NCI-H510A treated with DMSO at 0.1 percent for 48 hours (cell line): Measurements from ENCODE around the gene TPD52L1.

ENCODE experiments used
- DNase-seq: peaks from one replicate; lab custom pipeline; 2025; lab: John Stamatoyannopoulos, UW

Gene TPD52L1

GRCh38 chr6:125245109-125245508, 91.5 kb downstream of the TPD52L1 start:
- no peak for DNase-seq

GRCh38 chr6:125245523-125246264, 92.1 kb downstream of the TPD52L1 start:
- DNase-seq, result no peak

- DNase-seq, result no peak
Observed at GRCh38 chr6:125246566-125246965, 93.0 kb downstream of the TPD52L1 start.

- no peak for DNase-seq
Observed at GRCh38 chr6:125248136-125248535, 94.6 kb downstream of the TPD52L1 start.

- no peak for DNase-seq
Observed at GRCh38 chr6:125250511-125250910, 96.9 kb downstream of the TPD52L1 start.

GRCh38 chr6:125251516-125252220, 98.1 kb downstream of the TPD52L1 start:
- no peak for DNase-seq

GRCh38 chr6:125252891-125253290, 99.3 kb downstream of the TPD52L1 start:
- no peak for DNase-seq

- no peak for DNase-seq
Observed at GRCh38 chr6:125253881-125254280, 100.3 kb downstream of the TPD52L1 start.

- DNase-seq, result no peak
Observed at GRCh38 chr6:125254321-125254720, 100.7 kb downstream of the TPD52L1 start.

GRCh38 chr6:125255201-125255600, 101.6 kb downstream of the TPD52L1 start:
- DNase-seq, result no peak

- DNase-seq, result no peak
Observed at GRCh38 chr6:125257351-125257750, 103.8 kb downstream of the TPD52L1 start.

GRCh38 chr6:125258651-125259353, 105.2 kb downstream of the TPD52L1 start:
- no peak for DNase-seq

- no peak for DNase-seq
Observed at GRCh38 chr6:125259354-125259736, 105.8 kb downstream of the TPD52L1 start.

- DNase-seq, result no peak
Observed at GRCh38 chr6:125262016-125263013, 108.7 kb downstream of the TPD52L1 start.

GRCh38 chr6:125264476-125264875, 110.9 kb downstream of the TPD52L1 start:
- no peak for DNase-seq

GRCh38 chr6:125267806-125268523, 114.4 kb downstream of the TPD52L1 start:
- DNase-seq, result no peak

- DNase-seq, result no peak
Observed at GRCh38 chr6:125268765-125269164, 115.2 kb downstream of the TPD52L1 start.

- no peak for DNase-seq
Observed at GRCh38 chr6:125269328-125269985, 115.9 kb downstream of the TPD52L1 start.

GRCh38 chr6:125270380-125270779, 116.8 kb downstream of the TPD52L1 start:
- DNase-seq, result no peak

GRCh38 chr6:125271486-125272159, 118.0 kb downstream of the TPD52L1 start:
- no peak for DNase-seq
